Natural killer cell (primary cell): ENCODE results near the gene CCNB2. TPM values are rescaled to one million over a fixed set of nuclear protein-coding genes. Genes with fewer than 3 reads are reported as not detected.
"Not testable (repeated sequence)": the region's sequence is repeated elsewhere in the genome, so short reads cannot be mapped to it uniquely, and the experiment has no call there.

ENCODE experiments used
- ATAC-seq, 3 donors: fragments of 150-1000 bp in 2 of 3; fragments of 200-7000 bp in 1 of 3; cut with Tn5 transposase; 1 replicate in 1 of 3; 2 replicates in 2 of 3; pipeline ENCODE4 v1.10.0; 2021; ENCODE audit warnings: mild to moderate bottlenecking in 2 of 3, moderate library complexity in 2 of 3
- DNase-seq, 2 donors: peaks; one replicate each; pipeline versions ENCODE4 v3.0.0 to v3.0.0-alpha.2; 2013 to 2021; ENCODE audit warnings: mixed read lengths in 1 of 2
- H3K27ac ChIP-seq: one replicate; pipeline ENCODE4 v1.5.1; 2013; ENCODE audit warnings: mild to moderate bottlenecking, low read length
- H3K27me3 ChIP-seq: one replicate; pipeline ENCODE4 v1.6.1; 2013; ENCODE audit warnings: low read length; ENCODE audit not compliant: control insufficient read depth, insufficient read depth
- H3K36me3 ChIP-seq: one replicate; pipeline ENCODE4 v1.6.1; 2013; ENCODE audit warnings: low read length; ENCODE audit not compliant: control insufficient read depth, insufficient read depth
- H3K4me1 ChIP-seq: one replicate; pipeline ENCODE4 v1.6.1; 2013; ENCODE audit warnings: low read length; ENCODE audit not compliant: control insufficient read depth, insufficient read depth
- H3K4me3 ChIP-seq: one replicate; pipeline ENCODE4 v1.5.1; 2013; ENCODE audit warnings: low read length
- H3K9me3 ChIP-seq: one replicate; pipeline ENCODE4 v1.6.1; 2013; ENCODE audit warnings: low read length; ENCODE audit not compliant: control insufficient read depth, insufficient read depth
- H3K27ac Mint-ChIP-seq, 2 donors: one replicate each; pipeline ENCODE4 v1.8.0; 2022; ENCODE audit warnings: mild to moderate bottlenecking in 2 of 2, mixed read lengths in 2 of 2, moderate library complexity in 1 of 2
- H3K27me3 Mint-ChIP-seq, 2 donors: one replicate each; pipeline ENCODE4 v1.8.0; 2022; ENCODE audit warnings: low read depth in 2 of 2, mixed read lengths in 2 of 2
- H3K36me3 Mint-ChIP-seq: one replicate; pipeline ENCODE4 v1.8.0; 2022; ENCODE audit warnings: mixed read lengths
- H3K4me1 Mint-ChIP-seq, 2 donors: one replicate each; pipeline ENCODE4 v1.8.0; 2022; ENCODE audit warnings: mixed read lengths in 2 of 2
- H3K4me3 Mint-ChIP-seq: one replicate; pipeline ENCODE4 v1.8.0; 2022; ENCODE audit warnings: mild to moderate bottlenecking, moderate library complexity, mixed read lengths
- H3K9me3 Mint-ChIP-seq, 2 donors: one replicate each; pipeline ENCODE4 v1.8.0; 2022; ENCODE audit warnings: mixed read lengths in 2 of 2
- WGBS: methylation state at CpG from one replicate; pipeline ENCODE4 v1.1.7; 2013; ENCODE audit warnings: missing lambda C conversion rate; ENCODE audit not compliant: insufficient coverage; 5-methylcytosine and 5-hydroxymethylcytosine counted together
- intact Hi-C: fragments of 100-400 bp; cut with micrococcal nuclease; formaldehyde crosslinking; loops from one replicate; pipeline ENCODE4 v1.14.2; 2022
- total RNA-seq, 4 donors: library from RNA; stranded (reverse); fragments of 120-200 nt in 1 of 4; gene quantifications; one replicate each; pipeline versions ENCODE4 v1.2.3 to v1.2.4, GENCODE V29; 2013 to 2022
- TF ChIP-seq, protein P1 (sequence below): fragments of 200-600 bp; IDR thresholded peaks from one replicate; pipeline ENCODE4 v1.8.0; 2022; ENCODE audit warnings: antibody characterized with exemption

CCNB2 gene
- total RNA-seq, 3 donors from 2014 or later (not counting 1 experiment from before 2014, with no cell fraction given), result 0.47 to 1.4 (median 1.1) TPM

DNA sequence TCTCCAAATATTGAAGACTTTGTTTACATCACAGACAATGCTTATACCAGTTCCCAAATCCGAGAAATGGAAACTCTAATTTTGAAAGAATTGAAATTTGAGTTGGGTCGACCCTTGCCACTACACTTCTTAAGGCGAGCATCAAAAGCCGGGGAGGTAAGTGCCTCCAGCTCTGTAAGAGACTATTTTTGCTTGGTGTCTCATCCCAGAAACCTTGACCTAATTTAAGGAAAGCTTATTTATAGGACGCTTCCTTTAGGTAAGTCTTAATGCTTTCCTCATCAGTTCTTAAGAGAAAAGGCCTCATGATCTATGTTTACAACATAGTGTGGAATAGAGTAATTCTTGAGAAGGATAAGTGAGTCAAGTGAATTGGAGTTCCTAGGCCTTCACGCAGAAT lies 11.8 kb downstream of the CCNB2 start:
- no peak overlapping the region for H3K27ac ChIP-seq
- ATAC-seq (no peak), DNase-seq (no peak)
- no peaks in the 10 kb centered on the region for H3K9me3 ChIP-seq
- no peaks in the 10 kb centered on the region for H3K27me3 Mint-ChIP-seq
- intact Hi-C loops, result no loop called here
- H3K4me1 ChIP-seq, result no peaks in the 10 kb centered on the region
- H3K36me3 Mint-ChIP-seq, result no peaks in the 10 kb centered on the region
- H3K36me3 ChIP-seq, result no peaks in the 10 kb centered on the region
- H3K4me1 Mint-ChIP-seq, result no peaks in the 10 kb centered on the region
- TF ChIP-seq, protein P1, sequence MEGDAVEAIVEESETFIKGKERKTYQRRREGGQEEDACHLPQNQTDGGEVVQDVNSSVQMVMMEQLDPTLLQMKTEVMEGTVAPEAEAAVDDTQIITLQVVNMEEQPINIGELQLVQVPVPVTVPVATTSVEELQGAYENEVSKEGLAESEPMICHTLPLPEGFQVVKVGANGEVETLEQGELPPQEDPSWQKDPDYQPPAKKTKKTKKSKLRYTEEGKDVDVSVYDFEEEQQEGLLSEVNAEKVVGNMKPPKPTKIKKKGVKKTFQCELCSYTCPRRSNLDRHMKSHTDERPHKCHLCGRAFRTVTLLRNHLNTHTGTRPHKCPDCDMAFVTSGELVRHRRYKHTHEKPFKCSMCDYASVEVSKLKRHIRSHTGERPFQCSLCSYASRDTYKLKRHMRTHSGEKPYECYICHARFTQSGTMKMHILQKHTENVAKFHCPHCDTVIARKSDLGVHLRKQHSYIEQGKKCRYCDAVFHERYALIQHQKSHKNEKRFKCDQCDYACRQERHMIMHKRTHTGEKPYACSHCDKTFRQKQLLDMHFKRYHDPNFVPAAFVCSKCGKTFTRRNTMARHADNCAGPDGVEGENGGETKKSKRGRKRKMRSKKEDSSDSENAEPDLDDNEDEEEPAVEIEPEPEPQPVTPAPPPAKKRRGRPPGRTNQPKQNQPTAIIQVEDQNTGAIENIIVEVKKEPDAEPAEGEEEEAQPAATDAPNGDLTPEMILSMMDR, result no peak
- no peaks in the 10 kb centered on the region for H3K9me3 Mint-ChIP-seq
- H3K27me3 ChIP-seq, result no peaks in the 10 kb centered on the region
- H3K27ac Mint-ChIP-seq, result no peak overlapping the region
- H3K4me3 Mint-ChIP-seq, result no peak overlapping the region
- WGBS, result 98% methylated on average over 5 of the region's 6 CpGs
- no peak overlapping the region for H3K4me3 ChIP-seq

DNA sequence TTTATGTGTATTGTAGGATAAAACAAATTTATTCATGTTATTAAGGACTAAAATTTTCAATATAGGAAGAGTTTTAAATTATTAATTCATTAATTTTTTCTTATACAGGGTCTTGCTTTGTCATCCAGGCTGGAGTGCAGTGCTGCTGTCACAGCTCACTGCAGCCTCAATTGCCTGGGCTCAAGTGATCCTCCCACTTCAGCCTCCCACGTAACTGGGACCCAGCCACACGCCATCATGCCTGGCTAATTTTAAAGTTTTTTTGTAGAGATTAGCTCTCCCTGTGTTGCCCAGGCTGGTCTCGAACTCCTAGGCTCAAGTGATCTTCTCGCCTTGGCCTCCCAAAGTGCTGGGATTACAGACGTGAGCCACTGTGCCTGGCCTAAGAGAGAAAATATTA lies 14.7 kb downstream of the CCNB2 start:
- ATAC-seq (no peak), DNase-seq (no peak)
- H3K4me1 ChIP-seq, result no peaks in the 10 kb centered on the region
- no peaks in the 10 kb centered on the region for H3K36me3 ChIP-seq
- H3K9me3 ChIP-seq, result no peaks in the 10 kb centered on the region
- TF ChIP-seq, protein P1, result no peak
- H3K27ac ChIP-seq, result no peak overlapping the region
- intact Hi-C loops, result no loop called here
- Mint-ChIP-seq H3K36me3 (no peaks in the 10 kb centered on the region), H3K27ac (no peak overlapping the region), H3K4me1 (no peaks in the 10 kb centered on the region), H3K9me3 (no peaks in the 10 kb centered on the region), H3K27me3 (no peaks in the 10 kb centered on the region), H3K4me3 (no peak overlapping the region)
- 96% methylated on average over 5 of the region's 5 CpGs for WGBS
- no peak overlapping the region for H3K4me3 ChIP-seq
- H3K27me3 ChIP-seq, result no peaks in the 10 kb centered on the region

DNA sequence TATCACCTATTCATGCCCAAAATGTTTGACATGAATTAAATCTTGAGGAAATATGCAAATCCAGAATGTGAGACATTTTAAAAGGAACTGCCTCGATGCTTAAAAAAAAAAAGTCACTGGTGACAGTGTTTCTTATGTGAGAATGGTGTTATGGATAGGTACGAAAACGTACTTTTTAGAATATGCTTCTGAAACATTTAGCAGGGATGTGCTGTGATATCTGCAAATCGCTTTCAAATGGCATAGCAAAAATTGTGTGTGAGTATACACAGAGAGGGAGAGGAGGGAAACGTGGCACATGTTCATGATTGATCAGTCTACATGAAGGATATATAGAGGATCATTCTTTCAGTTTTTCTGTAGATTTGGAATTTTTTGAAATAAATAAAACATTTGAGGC lies 16.0 kb downstream of the CCNB2 start:
- ATAC-seq, result no peak
- no peaks in the 10 kb centered on the region for H3K9me3 Mint-ChIP-seq
- no peaks in the 10 kb centered on the region for H3K4me1 Mint-ChIP-seq
- no peak overlapping the region for H3K27ac Mint-ChIP-seq
- TF ChIP-seq, protein P1, result no peak
- intact Hi-C loops, result no loop called here
- no peaks in the 10 kb centered on the region for H3K36me3 ChIP-seq
- WGBS, result 98% methylated on average over 5 of the region's 5 CpGs
- H3K36me3 Mint-ChIP-seq, result no peaks in the 10 kb centered on the region
- no peak overlapping the region for H3K4me3 Mint-ChIP-seq
- no peaks in the 10 kb centered on the region for H3K4me1 ChIP-seq
- no peak overlapping the region for H3K27ac ChIP-seq
- no peak for DNase-seq
- no peaks in the 10 kb centered on the region for H3K9me3 ChIP-seq
- no peaks in the 10 kb centered on the region for H3K27me3 Mint-ChIP-seq
- no peaks in the 10 kb centered on the region for H3K27me3 ChIP-seq
- no peak overlapping the region for H3K4me3 ChIP-seq

DNA sequence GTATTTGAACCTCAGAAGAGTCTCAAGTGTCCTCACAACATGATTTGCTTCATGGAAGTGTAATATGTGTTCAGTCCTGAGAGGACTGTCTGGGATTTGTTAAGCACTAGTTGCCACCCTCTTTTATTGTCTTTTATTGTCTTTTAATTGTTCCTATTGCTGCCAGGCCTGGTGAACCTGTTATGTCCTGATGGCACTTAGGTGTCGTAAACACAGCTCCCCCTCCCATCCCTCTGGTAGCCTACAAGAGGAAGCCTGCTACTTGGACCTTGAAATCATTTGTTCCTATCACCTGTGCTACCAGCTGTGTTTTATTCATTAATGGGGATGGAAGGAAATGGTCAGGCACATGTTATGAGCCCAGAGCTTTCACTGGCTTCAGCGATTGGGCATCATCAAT lies 19.3 kb downstream of the CCNB2 start:
- Histone ChIP-seq H3K4me1 (no peaks in the 10 kb centered on the region), H3K36me3 (no peaks in the 10 kb centered on the region), H3K4me3 (no peak overlapping the region), H3K9me3 (no peaks in the 10 kb centered on the region), H3K27me3 (no peaks in the 10 kb centered on the region), H3K27ac (no peak overlapping the region)
- DNase-seq (no peak), ATAC-seq (no peak)
- TF ChIP-seq, protein P1, result no peak
- H3K36me3 Mint-ChIP-seq, result no peaks in the 10 kb centered on the region
- H3K27me3 Mint-ChIP-seq, result no peaks in the 10 kb centered on the region
- H3K9me3 Mint-ChIP-seq, result no peaks in the 10 kb centered on the region
- 98% methylated on average over 2 of the region's 2 CpGs for WGBS
- peak overlapping the region in 1 of 2 donors; percentile 28 for H3K27ac Mint-ChIP-seq
- intact Hi-C loops, result no loop called here
- H3K4me1 Mint-ChIP-seq, result no peaks in the 10 kb centered on the region
- no peak overlapping the region for H3K4me3 Mint-ChIP-seq

DNA sequence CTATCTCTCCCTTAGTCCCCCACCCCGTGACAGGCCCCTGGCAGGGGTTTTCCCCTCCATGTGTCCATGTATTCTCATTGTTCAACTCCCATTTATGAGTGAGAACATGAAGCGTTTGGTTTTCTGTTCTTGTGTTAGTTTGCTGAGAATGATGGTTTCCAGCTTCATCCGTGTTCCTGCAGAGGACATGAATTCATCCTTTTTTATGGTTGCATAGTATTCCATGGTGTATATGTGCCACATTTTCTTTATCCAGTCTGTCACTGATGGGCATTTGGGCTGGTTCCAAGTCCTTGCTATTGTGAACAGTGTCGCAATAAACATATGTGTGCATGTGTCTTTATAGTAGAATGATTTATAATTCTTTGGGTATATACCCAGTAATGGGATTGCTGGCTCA lies 20.7 kb downstream of the CCNB2 start:
- H3K36me3 Mint-ChIP-seq, H3K4me1 Mint-ChIP-seq, ATAC-seq, H3K27me3 ChIP-seq, H3K4me3 Mint-ChIP-seq, H3K36me3 ChIP-seq, H3K27me3 Mint-ChIP-seq, H3K27ac ChIP-seq, H3K4me3 ChIP-seq, H3K4me1 ChIP-seq, H3K27ac Mint-ChIP-seq, DNase-seq, H3K9me3 ChIP-seq, intact Hi-C loops, H3K9me3 Mint-ChIP-seq: not testable (repeated sequence)
- WGBS, result 100% methylated on average over 1 of the region's 4 CpGs

DNA sequence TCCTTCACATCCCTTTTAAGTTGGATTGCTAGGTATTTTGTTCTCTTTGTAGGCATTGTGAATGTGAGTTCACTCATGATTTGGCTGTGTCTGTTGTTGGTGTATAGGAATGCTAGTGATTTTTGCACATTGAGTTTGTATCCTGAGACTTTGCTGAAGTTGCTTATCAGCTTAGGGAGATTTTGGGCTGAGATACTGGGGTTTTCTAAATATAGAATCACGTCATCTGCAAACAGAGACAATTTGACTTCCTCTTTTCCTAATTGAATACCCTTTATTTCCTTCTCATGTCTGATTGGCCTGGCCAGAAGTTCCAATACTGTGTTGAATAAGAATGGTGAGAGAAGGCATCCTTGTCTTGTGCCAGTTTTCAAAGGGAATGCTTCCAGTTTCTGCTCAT lies 22.3 kb downstream of the CCNB2 start:
- H3K4me3 ChIP-seq, H3K4me1 Mint-ChIP-seq, H3K36me3 ChIP-seq, H3K9me3 ChIP-seq, H3K27ac ChIP-seq, H3K27me3 ChIP-seq, H3K27ac Mint-ChIP-seq, intact Hi-C loops, DNase-seq, ATAC-seq, H3K36me3 Mint-ChIP-seq, H3K27me3 Mint-ChIP-seq, H3K9me3 Mint-ChIP-seq, H3K4me1 ChIP-seq, H3K4me3 Mint-ChIP-seq: not testable (repeated sequence)
- no CpG with 5 or more reads among the region's 1 CpG for WGBS
